Left colon (tissue), 2 donors: ENCODE data around the gene PARVA. TPM values are rescaled to one million over a fixed set of nuclear protein-coding genes. Genes with fewer than 3 reads are reported as not detected.

Experiments
- ATAC-seq: fragments of 200-7000 bp; cut with Tn5 transposase; one replicate; pipeline ENCODE4 v1.9.1; 2020; ENCODE audit warnings: mild to moderate bottlenecking, moderate library complexity
- DNase-seq, 2 donors: peaks; one replicate each; pipeline ENCODE4 v3.0.0-alpha.2; 2020
- intact Hi-C, 2 donors: fragments of 100-400 bp; cut with DNase I in 1 of 2; cut with micrococcal nuclease in 1 of 2; formaldehyde crosslinking; loops; one replicate each; pipeline versions ENCODE4 v1.11.2 to v1.14.0; 2022; cut with DNase I, micrococcal nuclease
- total RNA-seq, 2 donors: library from RNA; stranded (reverse); fragmentation: NEBNext Ultra II Directional; extraction: Animal tissue kit (Norgen Biotek cat#: 25700); gene quantifications; one replicate each; pipeline ENCODE4 v1.2.1, GENCODE V29; 2021
- donor health status: DM: no; HTN: no; CAD: no.
- donor health status: DM: yes; HTN: yes; CAD: no.

Gene PARVA
- total RNA-seq, 2 donors from 2014 or later: 55.3 to 70.4 TPM

DNA sequence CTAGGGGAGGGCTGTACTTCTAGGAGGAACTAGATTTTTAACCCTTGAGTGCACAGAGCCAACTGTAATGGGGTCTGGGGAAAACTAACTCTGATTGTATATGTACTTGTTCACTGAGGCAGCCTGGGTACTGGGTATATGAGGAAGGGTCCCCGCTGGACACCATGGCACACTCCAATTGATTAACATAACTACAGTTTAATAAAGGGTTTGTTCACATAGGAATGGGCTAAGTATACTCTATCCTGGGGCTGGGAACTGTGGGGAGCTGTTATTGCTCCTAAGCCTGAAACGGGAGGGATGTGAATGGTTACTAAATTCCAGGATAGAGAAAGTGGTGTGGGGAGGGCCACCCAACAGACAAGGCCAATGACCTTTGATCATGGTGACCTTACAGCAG is 67.6 kb downstream of the PARVA start:
- ATAC-seq: no peak
- intact Hi-C loops: no loop called here

DNA sequence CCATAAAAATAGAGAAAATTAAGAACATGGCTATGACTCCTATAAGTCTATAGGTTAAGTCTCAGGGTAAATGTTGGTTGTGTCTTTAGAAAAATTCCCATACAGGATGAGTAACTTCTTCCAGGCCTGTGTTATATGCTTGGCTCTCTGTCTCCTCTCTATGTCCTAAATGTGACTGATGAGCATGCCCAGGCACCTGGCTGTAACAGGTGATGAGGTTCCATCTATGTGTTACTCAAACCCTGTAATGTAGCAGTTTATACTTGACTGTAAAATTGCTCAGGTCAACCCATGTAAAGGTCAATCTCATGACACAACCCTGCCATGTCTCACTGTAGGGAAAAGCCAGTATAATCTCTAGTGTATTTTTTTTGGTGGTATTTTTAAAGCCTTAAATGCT is 69.5 kb downstream of the PARVA start:
- intact Hi-C loops: no loop called here
- DNase-seq: no peak
- no peak for ATAC-seq

More for the DNA sequence above, 67.6 kb downstream of the PARVA start:
- no peak for DNase-seq

DNA sequence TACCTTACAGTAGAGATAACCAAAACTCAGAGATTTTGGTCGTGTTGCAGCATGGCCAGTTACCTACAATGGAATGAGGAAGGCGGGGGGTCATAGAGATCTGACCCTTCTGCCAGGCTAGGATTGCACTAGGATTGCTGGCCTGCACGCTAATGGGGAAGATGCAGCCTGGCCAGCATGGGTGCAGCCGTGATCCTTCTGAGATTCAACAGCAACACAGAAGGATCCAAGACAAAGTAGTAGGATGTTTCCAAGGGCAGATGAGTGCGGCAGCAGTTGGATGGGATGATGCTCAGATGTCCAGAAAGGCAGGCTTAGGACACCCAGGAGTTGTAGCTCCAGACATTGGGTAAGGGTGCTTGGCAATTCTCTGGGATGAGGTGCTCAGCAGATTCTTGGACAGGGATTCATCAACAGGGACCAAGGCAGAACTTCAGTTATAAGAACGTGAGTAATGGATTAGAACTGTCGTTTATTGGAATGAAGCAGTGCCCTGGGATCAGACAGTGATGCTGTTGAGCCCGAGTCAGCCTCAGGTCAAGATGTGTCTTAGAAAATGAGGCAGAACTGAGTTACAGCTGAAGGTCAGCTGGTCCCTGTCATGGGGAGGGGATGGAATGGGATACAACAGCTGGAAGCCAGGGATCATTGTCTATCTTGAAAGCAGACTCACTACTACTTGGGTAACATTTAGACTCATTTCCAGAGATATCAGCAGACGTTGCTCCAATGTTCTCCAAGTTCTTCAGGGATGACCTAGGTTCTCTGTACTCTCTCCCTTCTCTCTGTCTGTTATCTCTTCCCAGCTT is 71.0 kb downstream of the PARVA start:
- no peak for DNase-seq
- ATAC-seq: no peak
- intact Hi-C loops: no loop called here

DNA sequence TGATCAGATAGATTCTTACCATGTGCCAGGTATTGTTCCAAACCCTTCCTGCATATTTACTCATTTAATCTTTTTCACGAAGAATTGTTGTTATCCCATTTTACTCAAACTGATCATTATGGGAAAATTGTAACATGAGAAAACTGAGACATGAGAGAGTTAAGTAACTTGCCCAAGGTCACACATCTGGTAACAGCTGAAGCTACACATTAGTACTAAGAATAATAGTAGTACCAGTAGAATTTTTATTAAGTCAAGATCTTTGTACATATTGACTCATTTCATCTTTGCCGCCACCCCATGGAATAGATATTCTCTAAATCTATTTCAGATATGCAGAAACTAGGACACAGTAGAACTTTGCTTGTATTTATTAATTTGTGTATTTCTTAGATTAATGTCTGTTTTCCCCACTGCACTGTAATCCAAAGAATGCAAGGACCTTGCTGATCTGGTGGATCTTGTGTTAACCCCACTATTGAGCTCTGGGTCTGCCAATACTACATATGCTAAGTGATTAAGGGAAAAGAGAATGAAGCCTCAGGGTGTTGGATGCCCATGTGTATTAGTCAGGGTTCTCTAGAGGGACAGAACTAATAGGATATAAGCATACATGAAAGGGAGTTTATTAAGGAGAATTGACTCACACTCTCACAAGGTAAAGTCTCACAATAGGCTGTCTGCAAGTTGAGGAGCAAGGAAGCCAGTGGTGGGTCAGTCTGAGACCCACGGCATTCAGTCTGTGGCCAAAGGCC is 72.8 kb downstream of the PARVA start:
- DNase-seq (no peak), ATAC-seq (no peak)
- intact Hi-C loops: no loop called here

DNA sequence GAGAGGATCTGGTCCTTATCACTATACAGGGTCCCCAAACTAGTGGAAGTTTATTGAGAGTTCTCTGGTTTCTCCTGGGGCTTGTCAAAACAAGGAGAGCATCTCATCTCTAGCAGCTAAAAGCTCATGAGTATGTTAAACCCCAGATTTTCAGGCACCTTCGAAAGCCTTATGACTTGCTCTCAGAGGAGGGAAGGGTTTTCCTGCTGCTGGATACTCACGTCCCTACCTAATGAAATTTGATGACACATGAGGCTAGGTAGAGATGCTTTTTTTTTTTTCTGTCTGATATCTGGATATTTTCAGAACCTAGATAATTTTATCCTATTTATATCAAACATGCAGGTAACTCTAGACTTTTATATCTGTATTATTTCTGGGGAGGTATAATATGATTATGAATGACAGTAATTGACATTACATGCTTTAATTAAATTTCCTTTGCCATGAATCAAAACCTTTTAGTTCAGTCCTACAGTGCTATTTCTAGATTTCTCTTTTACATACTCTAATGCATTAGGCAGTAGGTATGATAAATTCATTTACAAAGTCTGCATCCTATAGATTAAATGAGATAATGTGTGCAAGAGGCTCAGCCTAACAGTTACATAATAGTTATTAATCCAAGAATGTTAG is 73.9 kb downstream of the PARVA start:
- intact Hi-C loops: no loop called here
- no peak for DNase-seq

DNA sequence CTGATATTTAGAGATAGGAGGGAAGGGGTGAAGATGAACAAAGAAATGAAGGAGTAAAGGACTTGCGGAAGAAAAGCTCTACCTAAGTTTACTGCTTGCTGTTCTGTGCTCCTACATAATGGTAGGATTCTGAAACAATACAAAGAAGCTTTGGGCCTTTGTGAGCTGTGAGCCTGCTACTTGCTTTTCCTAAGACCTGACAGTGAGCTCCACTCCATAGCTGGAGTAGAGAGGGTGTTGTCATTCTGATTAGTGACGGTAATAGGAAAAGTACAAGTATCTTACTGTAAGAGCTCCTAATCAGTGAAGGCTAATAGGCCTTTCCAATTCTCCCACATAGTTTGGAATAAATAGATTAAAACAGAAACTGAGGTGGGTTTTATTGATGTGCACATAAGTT is 75.9 kb downstream of the PARVA start:
- intact Hi-C loops: no loop called here
- ATAC-seq (no peak), DNase-seq (no peak)

More for the DNA sequence above, 73.9 kb downstream of the PARVA start:
- ATAC-seq: no peak

DNA sequence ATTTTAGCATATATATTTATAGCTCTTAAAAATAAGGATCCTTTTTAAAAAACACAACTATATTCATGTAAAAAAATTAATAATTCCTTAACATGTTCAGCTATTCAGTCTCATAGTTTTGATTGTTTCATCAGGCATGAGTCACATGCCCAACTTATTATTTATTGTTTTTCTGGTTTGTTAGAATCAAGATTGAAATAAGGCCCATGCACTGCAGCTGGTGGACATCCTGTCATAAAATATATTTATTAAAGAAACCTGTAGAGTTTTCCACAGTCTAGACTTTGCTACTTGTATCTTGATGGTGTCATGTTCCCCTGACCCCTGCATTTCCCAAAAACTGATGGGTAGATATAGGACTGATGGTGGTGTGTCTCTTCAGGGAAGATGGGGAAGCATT is 77.4 kb downstream of the PARVA start:
- ATAC-seq: no peak
- DNase-seq: no peak
- intact Hi-C loops: no loop called here

DNA sequence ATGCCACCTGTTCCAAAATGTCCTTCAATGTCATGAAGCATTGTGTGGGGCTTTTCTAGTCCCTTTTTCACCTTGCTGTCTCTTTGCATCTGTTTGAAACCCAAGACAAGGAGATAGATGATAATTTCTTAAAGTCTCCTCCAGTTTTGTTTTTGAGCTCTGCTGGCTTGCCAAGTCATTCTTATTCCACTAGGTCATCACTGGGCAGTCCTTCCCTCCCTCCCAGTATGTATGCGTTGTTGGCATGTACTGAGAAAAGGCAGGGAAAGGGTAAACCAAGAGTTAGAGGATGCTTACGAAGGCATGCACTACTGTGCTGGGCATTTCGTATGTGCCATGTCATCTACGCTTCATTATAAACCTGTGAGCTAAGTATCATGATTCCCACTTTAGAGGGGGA is 78.6 kb downstream of the PARVA start:
- intact Hi-C loops: no loop called here
- DNase-seq: no peak
- ATAC-seq: no peak

DNA sequence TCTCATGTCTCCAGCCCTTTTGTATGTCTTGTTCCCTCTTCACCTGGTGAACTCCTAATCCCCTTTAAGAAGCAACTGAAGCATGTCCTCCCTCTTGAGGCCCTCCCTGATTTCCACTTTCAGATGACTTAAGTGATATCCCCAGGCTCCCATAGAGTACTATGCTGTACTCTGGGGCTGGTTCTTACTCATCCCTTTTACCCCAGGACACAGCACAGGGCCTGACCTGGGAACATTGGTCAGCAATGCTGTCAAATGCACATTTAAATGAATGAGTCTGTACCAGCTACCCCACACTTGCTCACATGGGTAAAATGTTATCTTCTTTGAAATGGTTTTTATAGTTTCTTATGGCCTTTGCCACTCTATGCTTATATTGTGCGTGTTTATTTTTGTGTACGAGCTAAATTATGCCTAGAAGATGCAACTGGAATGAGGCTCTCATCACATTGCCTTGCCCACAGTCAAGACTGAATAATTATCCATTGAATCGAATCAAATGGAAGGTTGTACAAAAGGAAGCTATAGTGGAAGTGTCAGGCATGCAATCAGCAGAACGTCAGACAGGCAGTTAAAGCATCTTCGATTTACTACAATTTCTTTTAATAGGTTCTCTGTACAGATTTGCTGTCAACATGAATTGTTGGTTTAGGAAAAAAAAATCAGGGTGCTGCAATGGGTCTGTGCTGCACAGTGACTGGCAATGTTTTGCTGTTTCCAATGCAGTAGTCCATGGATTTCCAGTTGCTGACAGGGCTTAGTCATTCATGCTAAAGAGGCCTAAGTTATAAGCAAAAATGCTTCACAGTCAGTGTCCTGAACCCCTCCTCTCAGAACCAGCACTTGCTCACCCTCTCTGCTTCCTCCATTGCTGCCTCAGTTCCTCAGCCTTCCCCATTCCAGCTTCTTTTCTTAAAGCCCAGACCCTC is 79.5 kb downstream of the PARVA start:
- DNase-seq (no peak), ATAC-seq (no peak)
- intact Hi-C loops: no loop called here

DNA sequence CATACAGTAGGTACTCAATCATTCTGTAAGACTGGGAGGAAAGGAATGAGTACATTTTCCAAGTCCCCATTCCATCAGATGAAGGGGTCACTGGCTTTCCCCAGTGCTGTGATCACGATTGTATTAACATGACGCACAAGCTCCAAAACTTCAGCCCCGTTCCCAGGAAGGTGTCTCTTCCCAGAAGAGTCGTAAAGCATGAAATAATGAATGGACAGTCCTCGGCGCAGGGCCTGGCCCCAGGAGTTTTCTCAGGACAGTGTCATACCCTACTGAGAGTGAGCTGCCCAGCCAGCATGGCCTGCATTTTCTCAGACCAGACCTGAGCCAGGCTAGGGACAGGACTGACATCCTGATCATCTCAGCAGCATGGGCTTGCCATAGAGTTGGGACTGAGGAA is 80.7 kb downstream of the PARVA start:
- DNase-seq (peak in 1 of 2 donors; percentile 41), ATAC-seq (no peak)
- intact Hi-C loops: no loop called here

DNA sequence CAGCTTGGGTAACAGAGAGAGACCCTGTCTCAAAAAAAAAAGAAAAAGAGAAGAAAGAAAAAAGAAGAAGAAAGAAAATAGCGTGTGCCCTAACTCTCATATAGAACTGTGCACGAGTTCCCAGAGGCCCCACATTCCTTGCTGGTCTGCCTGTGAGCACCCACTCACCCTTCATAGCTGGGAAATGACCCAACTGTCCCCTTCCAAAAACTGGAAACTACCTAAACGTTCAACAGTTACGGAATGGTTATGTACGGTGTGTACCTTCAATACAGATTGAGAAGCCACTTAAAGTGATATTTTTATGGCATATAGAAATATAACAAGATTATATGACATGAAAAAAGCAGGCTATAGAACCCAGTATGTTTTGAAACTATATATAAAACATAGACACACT is 82.0 kb downstream of the PARVA start:
- DNase-seq (no peak), ATAC-seq (no peak)
- intact Hi-C loops: no loop called here

DNA sequence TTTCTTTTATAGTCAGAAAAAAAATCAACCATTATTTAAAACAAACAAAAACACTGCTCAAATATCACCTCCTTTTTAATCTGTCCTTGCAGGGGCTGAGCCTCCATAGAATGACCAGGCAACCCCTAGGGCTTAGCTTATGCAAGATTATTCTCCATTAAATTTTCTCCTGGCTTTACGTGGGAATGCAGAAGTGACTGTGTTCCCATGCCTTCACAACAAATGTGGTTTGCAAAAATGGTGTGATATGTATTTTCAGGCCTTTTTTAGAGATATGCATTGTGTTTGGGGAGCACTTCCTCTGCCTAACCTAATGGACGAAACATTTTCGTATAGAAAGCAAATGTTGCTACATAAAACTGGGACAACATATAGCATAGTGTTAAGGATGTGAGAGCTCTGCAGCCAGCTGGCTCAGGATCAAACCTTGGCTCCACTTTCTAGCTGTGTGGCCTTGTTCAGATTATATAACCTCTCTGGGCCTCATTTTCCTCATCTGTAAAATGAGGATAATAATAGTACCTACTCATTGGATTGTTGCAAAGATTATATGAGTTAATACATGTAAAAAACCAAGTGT is 82.6 kb downstream of the PARVA start:
- ATAC-seq (no peak), DNase-seq (no peak)
- intact Hi-C loops: no loop called here

DNA sequence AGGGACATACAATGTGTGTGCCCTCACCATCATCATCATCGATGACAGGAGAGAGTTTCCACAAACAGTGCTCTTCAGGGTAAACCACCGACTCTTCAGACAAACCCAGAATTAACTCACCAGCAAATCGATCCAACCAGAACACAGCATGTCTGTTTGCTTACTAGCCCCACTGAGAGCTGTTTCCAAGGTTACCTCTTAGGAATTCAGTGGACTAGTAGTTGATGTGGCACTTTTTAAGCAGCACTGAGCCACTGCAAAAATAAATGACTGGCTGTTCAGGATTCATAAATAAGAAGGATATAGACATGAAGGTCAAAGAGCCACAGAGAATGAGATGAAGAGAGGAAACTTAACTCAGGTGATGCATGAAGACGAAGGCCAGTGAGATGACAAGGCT is 83.1 kb downstream of the PARVA start:
- ATAC-seq: no peak
- intact Hi-C loops: no loop called here

DNA sequence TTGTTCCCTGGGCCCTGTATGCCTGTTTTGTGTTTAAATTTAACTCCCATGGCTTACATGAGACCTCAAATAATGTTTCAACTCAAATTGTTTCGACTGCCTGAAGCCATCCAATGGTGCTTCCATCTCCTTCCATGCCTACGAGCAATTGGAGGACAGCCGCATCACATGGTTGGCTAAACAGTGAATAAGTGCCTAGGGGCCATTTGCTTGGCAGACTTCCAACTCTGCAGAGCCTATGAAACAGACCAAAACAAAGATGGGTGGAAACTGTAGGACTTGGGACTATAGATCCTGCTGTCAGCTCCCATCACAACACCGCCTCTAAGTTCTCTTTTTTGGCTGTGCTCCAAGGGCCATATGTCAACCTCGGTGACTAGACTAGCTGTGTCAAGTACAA is 84.1 kb downstream of the PARVA start:
- intact Hi-C loops: no loop called here
- DNase-seq (no peak), ATAC-seq (no peak)

More for the DNA sequence above, 83.1 kb downstream of the PARVA start:
- no peak for DNase-seq

DNA sequence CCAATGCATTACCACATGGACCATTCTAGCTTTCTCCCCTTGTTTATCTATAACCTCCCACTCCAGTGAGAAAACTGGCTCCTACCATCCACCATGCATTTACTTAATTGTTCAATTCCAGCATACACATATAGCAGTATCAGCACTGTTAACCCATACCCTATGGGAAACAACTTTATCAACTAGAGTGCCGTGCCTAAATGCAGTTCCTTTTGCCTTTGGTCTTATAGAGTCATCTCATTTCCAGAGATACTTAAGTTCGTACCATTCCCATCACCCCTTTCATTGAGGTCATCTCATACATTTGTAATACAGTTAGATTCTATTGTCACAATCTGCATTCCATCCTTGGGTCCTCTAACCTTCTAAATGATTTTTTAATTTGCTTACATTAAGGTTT is 86.9 kb downstream of the PARVA start:
- ATAC-seq: no peak
- intact Hi-C loops: no loop called here
- DNase-seq: no peak

DNA sequence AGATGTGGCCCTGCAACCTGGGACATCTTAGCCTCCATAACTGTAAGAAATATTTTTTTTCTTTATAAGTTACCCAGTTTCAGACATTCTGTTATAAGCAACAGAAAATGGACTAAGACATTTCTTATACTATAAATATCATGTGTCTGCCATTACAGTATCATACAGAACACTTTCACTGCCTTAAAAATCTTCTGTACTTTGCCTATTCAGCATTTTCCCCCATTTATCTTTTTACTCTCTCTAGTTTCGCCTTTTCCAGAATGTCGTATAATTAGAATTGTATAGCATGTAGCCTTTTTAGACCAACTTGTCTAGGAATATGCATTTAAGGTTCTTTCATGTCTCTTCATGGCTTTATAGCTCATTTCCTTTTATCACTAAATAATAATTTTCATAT is 88.0 kb downstream of the PARVA start:
- intact Hi-C loops: no loop called here
- ATAC-seq: no peak
- no peak for DNase-seq

DNA sequence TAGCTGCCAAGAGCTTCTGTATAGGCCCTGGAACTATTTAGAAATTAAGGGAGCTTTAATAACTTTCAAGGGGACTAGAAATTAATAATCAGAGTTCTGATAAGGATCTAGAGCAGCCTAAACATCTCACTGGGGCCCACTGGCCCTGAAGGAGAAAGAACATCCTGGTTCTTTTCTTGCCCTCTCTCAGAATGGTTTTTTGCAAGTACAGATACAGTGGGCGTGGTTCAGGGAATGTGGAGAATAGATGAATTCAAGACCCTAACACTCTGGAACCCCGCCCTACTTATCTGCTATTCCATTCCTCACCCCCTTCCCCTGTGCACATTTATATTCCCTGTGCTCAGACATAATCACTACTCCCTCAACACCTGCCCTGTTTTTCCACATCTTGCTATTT is 90.2 kb downstream of the PARVA start:
- intact Hi-C loops: no loop called here
- DNase-seq: no peak
- ATAC-seq: no peak

DNA sequence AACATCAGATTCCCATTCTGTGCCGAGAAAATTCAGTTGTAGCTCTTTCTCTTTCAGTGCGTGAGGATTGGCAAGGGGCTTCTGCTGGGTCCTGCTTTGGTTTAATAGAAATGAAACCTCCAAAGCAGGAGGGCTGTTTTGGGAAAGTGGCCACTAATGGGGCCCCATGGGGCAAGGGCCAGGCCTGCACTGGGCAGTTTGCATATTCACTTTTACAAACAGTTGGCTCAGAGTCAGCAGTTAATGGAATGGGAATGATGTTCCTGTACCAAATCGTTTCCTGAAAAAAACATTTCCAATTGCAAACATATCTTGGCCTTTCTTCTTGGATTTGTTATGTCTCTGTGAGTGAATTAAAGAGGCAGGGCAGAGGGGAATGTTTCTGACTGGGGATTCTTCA is 92.1 kb downstream of the PARVA start:
- intact Hi-C loops: no loop called here
- no peak for DNase-seq
- ATAC-seq: no peak

DNA sequence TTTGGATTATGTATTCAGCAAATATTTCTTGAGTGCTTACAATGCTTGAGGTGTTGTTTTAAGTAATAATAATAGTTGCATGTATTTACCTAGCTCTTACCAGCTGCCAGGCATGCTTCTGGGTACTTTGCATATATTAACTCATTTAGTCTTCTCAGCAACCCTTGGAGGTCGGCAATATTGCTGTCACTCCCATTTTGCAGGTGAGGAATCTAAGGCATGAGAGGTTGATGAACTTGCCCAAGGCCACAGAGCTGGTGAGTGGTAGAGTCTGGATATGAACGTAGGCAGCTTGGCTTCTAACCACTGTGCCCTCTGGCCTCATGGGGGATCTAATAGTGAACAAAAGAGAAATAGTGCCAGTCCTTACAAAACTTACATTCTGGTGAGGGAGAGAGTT is 92.9 kb downstream of the PARVA start:
- ATAC-seq: no peak
- DNase-seq: no peak
- intact Hi-C loops: no loop called here
